Mesothelial cell of epicardium (in vitro differentiated cells): Measurements from ENCODE around the gene AS3MT. TPM values are rescaled to one million over a fixed set of nuclear protein-coding genes. Genes with fewer than 3 reads are reported as not detected.

Source experiments
- DNase-seq, 2 experiments: peaks; one replicate each; pipeline ENCODE4 v3.0.0; 2021; ENCODE audit warnings: low spot score in 2 of 2; ENCODE audit not compliant: unreplicated experiment in 2 of 2
- H3K27ac Mint-ChIP-seq: 2 replicates; pipeline ENCODE4 v1.8.0; 2021; ENCODE audit warnings: mixed read lengths
- H3K27me3 Mint-ChIP-seq: 2 replicates; pipeline ENCODE4 v1.8.0; 2021; ENCODE audit warnings: low read depth, mixed read lengths
- H3K36me3 Mint-ChIP-seq: 2 replicates; pipeline ENCODE4 v1.8.0; 2021; ENCODE audit warnings: mixed read lengths
- H3K4me1 Mint-ChIP-seq: 2 replicates; pipeline ENCODE4 v1.8.0; 2021; ENCODE audit warnings: mixed read lengths
- H3K4me3 Mint-ChIP-seq: 2 replicates; pipeline ENCODE4 v1.8.0; 2021; ENCODE audit warnings: mild to moderate bottlenecking, moderate library complexity, mixed read lengths
- H3K9me3 Mint-ChIP-seq: 2 replicates; pipeline ENCODE4 v1.8.0; 2021; ENCODE audit warnings: mixed read lengths
- total RNA-seq: library from RNA; stranded (reverse); gene quantifications from 3 replicates; pipeline ENCODE4 v1.2.1, GENCODE V29; 2021
- TF ChIP-seq, protein P1 (sequence below): fragments of 200-600 bp; sonication (generic); IDR thresholded peaks from one replicate; pipeline ENCODE4 v1.5.0; 2021; ENCODE audit warnings: antibody characterized with exemption; ENCODE audit not compliant: unreplicated experiment

The AS3MT gene
- total RNA-seq, 1 donor from 2014 or later, result 8.7 TPM

DNA sequence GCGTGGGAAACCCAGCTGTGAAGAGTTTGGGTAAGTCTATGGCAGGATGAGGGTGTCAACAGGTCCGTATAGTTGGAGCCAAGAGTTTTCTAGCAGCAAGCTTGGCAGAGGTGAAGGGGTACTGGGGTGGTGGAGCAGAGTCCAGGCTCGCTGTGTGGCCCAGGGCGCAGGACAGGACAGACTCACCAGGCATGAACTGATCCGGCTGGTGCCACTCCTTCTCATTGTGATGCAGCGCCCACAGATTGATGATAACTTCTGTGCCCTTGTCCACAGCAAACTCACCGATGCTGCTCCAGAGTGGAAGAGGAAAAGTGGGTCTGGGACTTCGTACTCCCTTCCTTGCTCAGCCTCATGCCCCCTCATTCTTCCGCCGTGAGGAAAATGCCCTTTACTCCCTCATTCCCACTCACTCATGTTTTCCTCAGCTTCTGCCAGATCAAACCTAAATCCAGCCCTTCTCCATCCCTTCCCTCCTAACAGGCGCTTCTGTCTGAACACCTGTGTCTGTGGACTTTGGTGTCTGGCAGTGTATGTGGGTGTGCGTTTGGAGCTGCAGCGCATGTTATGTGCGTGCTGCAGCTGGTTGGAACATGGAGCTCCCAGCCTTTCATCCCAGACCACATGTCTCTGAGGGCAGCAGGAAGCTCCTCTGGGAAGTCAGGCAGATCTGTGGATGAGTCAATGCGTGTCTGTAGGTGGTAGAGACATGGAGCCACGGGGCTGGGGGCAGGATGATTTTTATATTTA lies 37.8 kb upstream of the AS3MT start:
- no peak overlapping the region for H3K4me3 Mint-ChIP-seq
- no peaks in the 10 kb centered on the region for H3K27me3 Mint-ChIP-seq
- no peaks in the 10 kb centered on the region for H3K36me3 Mint-ChIP-seq
- DNase-seq, result no peak
- no peaks in the 10 kb centered on the region for H3K9me3 Mint-ChIP-seq
- H3K27ac Mint-ChIP-seq, result no peak overlapping the region
- no peaks in the 10 kb centered on the region for H3K4me1 Mint-ChIP-seq
- TF ChIP-seq, protein P1, sequence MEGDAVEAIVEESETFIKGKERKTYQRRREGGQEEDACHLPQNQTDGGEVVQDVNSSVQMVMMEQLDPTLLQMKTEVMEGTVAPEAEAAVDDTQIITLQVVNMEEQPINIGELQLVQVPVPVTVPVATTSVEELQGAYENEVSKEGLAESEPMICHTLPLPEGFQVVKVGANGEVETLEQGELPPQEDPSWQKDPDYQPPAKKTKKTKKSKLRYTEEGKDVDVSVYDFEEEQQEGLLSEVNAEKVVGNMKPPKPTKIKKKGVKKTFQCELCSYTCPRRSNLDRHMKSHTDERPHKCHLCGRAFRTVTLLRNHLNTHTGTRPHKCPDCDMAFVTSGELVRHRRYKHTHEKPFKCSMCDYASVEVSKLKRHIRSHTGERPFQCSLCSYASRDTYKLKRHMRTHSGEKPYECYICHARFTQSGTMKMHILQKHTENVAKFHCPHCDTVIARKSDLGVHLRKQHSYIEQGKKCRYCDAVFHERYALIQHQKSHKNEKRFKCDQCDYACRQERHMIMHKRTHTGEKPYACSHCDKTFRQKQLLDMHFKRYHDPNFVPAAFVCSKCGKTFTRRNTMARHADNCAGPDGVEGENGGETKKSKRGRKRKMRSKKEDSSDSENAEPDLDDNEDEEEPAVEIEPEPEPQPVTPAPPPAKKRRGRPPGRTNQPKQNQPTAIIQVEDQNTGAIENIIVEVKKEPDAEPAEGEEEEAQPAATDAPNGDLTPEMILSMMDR, result no peak

DNA sequence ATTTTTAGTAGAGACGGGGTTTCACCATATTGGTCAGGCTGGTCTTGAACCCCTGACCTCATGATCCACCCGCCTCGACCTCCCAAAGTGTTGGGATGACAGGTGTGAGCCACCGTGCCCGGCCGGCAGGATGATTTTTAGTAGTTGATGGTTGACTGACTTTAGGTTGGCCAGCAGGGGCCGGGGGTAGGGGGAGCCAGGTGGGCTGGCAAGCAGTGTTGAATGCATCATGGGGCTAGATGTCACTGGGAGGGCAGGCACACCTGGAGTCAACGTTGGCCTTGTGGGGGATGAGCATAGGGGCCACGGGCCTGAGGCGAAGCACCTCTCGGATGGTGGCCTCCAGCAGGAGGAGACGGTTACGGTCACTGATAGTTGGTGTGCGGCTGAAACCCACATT lies 37.0 kb upstream of the AS3MT start:
- H3K4me1 Mint-ChIP-seq, result peaks cover 2% of the 10 kb centered on the region
- no peak overlapping the region for H3K27ac Mint-ChIP-seq
- H3K4me3 Mint-ChIP-seq, result no peak overlapping the region
- H3K36me3 Mint-ChIP-seq, result no peaks in the 10 kb centered on the region
- no peaks in the 10 kb centered on the region for H3K9me3 Mint-ChIP-seq
- no peaks in the 10 kb centered on the region for H3K27me3 Mint-ChIP-seq
- no peak for DNase-seq
- TF ChIP-seq, protein P1, result no peak

DNA sequence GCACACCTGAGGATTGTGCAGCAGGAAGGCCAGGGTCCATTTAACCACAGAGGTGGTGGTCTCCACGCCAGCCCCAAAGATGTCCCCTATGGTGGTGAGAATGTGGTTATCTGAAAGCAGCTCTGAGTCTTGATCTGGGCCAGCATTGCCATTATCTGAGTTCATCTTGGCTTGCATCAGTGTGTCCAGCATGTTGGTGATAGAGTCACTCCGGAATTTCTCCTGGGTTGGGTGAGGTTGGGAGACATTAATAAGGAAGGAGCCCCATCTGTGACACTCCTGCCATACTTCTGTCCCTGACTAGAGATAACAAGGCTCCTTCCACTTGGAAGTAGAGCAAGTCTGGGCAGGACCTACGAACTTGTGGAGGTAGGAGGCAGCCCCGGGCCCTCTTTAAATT lies 36.3 kb upstream of the AS3MT start:
- Mint-ChIP-seq H3K27me3 (no peaks in the 10 kb centered on the region), H3K27ac (no peak overlapping the region), H3K9me3 (peaks cover 7% of the 10 kb centered on the region), H3K4me3 (no peak overlapping the region), H3K4me1 (peaks cover 5% of the 10 kb centered on the region), H3K36me3 (peaks cover 6% of the 10 kb centered on the region)
- no peak for DNase-seq
- TF ChIP-seq, protein P1, result no peak

DNA sequence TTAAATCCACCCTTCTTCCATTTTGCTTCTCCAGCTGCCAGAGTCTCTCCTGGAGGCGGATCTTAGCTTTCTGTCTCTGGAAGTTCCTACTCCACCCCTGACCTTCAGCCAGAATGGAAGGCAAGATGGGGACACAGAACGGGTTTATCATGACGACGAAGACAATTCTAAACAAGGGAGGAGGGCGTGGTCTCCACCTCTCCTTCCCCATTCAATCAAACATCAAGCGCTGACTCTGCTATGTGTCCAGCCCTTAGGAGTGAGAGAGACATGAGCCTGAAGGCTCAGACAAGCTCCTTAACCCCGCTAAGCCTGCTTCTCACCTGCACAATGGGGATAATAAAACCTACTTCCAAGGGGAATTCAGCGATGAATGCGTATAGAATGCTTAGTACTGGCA lies 35.1 kb upstream of the AS3MT start:
- DNase-seq, result no peak
- no peak overlapping the region for H3K27ac Mint-ChIP-seq
- no peaks in the 10 kb centered on the region for H3K27me3 Mint-ChIP-seq
- H3K9me3 Mint-ChIP-seq, result peaks cover 17% of the 10 kb centered on the region
- H3K4me3 Mint-ChIP-seq, result no peak overlapping the region
- peaks cover 5% of the 10 kb centered on the region for H3K4me1 Mint-ChIP-seq
- TF ChIP-seq, protein P1, result no peak
- peaks cover 12% of the 10 kb centered on the region for H3K36me3 Mint-ChIP-seq

DNA sequence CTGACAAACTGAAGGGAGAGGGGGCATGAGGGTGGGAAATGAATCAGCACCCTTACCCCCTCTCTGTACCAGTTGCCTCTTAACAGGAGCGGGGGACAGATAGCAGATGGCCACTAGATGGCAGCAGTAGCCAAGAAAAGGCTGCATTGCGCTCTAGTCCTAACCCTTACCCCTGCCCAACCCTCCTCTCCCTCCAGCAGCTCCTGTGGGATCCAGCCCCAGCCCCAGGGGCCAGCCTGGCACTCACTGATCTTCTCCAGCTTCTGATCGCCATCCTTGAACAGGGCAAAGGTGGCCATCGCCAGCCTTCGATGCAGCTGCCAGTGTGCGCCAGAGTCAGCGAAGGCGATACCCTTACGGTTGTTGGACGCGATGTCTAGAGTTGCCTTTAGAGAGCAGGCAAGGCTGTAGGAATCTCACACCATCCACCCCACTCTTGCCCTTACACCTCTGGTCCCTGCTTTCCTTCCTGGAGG lies 34.2 kb upstream of the AS3MT start:
- H3K9me3 Mint-ChIP-seq, result peaks cover 22% of the 10 kb centered on the region
- TF ChIP-seq, protein P1, result peak; percentile 67
- peak; percentile 62 to 81 for DNase-seq
- H3K27ac Mint-ChIP-seq, result no peak overlapping the region
- peaks cover 12% of the 10 kb centered on the region for H3K36me3 Mint-ChIP-seq
- H3K4me1 Mint-ChIP-seq, result peaks cover 5% of the 10 kb centered on the region
- H3K4me3 Mint-ChIP-seq, result no peak overlapping the region
- peaks cover 5% of the 10 kb centered on the region for H3K27me3 Mint-ChIP-seq
